HG02798 (cell line): ENCODE data around the gene CCR6.

Source experiments
- ATAC-seq: cut with Tn5 transposase; IDR thresholded peaks from one replicate; pipeline ENCODE4 v1.9.1; 2021; ENCODE audit warnings: mild to moderate bottlenecking; ENCODE audit not compliant: unreplicated experiment, poor library complexity

The CCR6 gene

GRCh38 chr6:167140589-167141474 is 17.9 kb downstream of the CCR6 start:
- peak; percentile 46 for ATAC-seq

- peak; percentile 84 for ATAC-seq
Measured at GRCh38 chr6:167141667-167142432, 19.0 kb downstream of the CCR6 start.

- no peak for ATAC-seq
Measured at GRCh38 chr6:167142433-167142761, 19.5 kb downstream of the CCR6 start.

GRCh38 chr6:167143041-167143440 is 20.1 kb downstream of the CCR6 start:
- ATAC-seq: no peak

GRCh38 chr6:167145461-167145860 is 22.6 kb downstream of the CCR6 start:
- no peak for ATAC-seq

GRCh38 chr6:167146135-167146534 is 23.2 kb downstream of the CCR6 start:
- no peak for ATAC-seq

- ATAC-seq: no peak
Measured at GRCh38 chr6:167146977-167147376, 24.1 kb downstream of the CCR6 start.

- ATAC-seq: no peak
Measured at GRCh38 chr6:167148021-167148420, 25.1 kb downstream of the CCR6 start.

GRCh38 chr6:167148997-167149396 is 26.1 kb downstream of the CCR6 start:
- ATAC-seq: no peak

- ATAC-seq: peak; percentile 58
Measured at GRCh38 chr6:167150941-167151549, 28.1 kb downstream of the CCR6 start.

GRCh38 chr6:167151648-167152047 is 28.8 kb downstream of the CCR6 start:
- ATAC-seq: no peak

- peak; percentile 59 for ATAC-seq
Measured at GRCh38 chr6:167152862-167153261, 30.0 kb downstream of the CCR6 start.

GRCh38 chr6:167153521-167153959 is 30.6 kb downstream of the CCR6 start:
- peak; percentile 66 for ATAC-seq

GRCh38 chr6:167154291-167154690 is 31.4 kb downstream of the CCR6 start:
- ATAC-seq: no peak

- no peak for ATAC-seq
Measured at GRCh38 chr6:167154895-167155294, 32.0 kb downstream of the CCR6 start.

- ATAC-seq: no peak
Measured at GRCh38 chr6:167157414-167157813, 34.5 kb downstream of the CCR6 start.

GRCh38 chr6:167157863-167158262 is 35.0 kb downstream of the CCR6 start, which contains the start of gene GPR31:
GPR31 (minus strand) TSS chr6:167157980; CDS start chr6:167157831, 149 bp downstream.
- no peak for ATAC-seq

GRCh38 chr6:167161851-167162467 is 39.1 kb downstream of the CCR6 start:
- ATAC-seq: no peak

GRCh38 chr6:167162591-167162990 is 39.7 kb downstream of the CCR6 start:
- ATAC-seq: no peak

- ATAC-seq: no peak
Measured at GRCh38 chr6:167163476-167164011, 40.6 kb downstream of the CCR6 start.
